Fibroblast of skin of right biceps (primary cell): ENCODE results near the gene BIRC5.
"Not testable (repeated sequence)": the region's sequence is repeated elsewhere in the genome, so short reads cannot be mapped to it uniquely, and the experiment has no call there.

ENCODE experiments used
- DNase-seq: peaks from one replicate; pipeline ENCODE4 v3.0.0-alpha.2; 2013

Gene BIRC5

GRCh38 chr17:78214016-78214705 is at the start of gene BIRC5:
TSS of gene BIRC5 (plus strand) at chr17:78214253. CDS start at chr17:78214317, 64 bp downstream.
- DNase-seq = peak; percentile 90

DNA sequence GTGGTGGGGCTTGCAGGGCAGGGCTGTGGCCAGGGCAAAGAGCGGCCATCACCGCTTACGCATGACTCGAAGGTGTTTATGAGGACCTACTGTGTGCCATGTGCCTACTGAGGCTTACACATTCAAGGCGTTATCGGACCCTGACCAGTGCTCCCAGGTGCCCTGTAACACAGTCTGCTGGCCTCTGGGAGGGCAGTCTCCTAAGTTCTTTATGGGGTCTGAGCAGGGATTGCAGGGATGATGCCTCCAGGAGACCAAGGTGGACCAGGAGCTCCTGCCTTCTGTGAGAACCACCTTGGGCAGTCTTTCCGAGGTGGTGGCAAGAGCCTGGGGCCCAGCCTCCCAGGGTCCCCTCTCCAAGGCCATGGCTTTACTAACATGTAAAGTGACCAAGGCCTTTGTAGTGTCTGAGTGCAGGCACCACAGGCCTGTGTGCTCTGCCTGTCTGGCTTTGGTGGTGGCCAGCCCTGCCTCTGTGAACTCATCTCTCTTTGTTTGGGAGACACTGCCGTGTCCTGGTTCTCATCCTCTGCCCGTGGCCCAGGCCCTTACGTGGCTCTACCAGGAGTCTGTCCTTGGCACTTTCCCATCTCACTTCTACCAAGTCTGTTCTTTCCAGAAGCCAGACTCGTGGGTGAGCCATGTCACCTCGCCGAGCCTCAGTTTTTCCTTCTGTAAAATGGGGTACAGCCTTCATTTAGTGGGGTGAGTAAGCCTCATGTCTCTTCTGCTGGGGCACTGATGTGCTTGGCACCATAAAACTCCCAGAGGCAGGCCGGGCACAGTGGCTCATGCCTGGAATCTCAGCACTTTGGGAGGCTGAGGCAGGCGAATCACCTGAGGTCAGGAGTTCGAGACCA is 49.1 kb upstream of the BIRC5 start:
- DNase-seq = no peak

DNA sequence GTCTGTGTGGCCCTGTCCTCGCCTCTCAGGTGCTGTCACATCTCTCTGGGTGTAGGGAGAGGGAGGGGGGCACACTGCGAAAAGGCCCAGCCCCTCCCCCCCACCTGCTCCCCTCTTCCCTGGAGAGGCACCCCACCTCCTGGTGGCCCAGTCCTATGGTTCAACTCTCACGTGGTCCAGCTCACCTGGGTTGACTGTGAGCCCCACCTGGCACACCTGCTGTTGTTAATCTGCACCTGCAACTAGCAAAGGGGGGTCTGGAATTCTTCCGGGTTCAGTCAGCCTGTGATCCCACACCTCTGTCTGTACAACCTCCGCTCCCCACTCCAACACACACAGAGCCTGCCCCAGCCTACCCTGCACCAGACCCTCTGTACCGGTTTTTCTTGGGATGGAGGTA is 47.6 kb upstream of the BIRC5 start:
- DNase-seq = no peak

DNA sequence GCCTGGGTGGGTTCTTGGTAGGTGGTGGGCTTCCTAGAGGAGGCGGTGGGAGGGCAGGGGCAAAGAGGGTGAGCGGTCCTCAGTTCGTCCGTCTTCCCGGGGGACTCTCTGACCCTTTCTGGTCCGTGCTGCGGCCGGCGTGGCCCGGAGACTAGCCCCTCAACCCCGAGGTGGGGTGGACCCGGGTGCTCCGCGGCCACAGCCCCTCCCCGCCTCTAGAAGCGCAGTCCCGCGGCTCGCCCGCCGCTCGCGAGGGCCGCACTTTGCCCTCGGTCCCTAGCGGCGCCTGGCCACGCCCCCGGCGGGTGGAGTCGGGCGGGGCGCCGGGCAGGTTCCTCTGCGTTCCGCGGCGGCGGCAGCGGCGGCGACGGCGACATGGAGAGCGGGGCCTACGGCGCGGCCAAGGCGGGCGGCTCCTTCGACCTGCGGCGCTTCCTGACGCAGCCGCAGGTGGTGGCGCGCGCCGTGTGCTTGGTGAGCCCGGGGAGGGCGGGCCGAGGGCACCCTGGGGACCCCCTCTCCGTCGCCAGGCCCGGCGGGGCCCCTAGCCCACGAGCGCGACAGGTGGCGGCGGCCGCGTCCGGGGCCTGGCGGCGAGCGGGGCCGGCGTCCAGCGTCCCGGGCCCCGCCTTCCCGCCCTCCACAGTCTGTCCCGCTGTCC is 45.7 kb upstream of the BIRC5 start, which contains the start of gene SYNGR2:
Gene SYNGR2, plus strand, starts transcription at position 340 of the 661 bp plus-strand sequence. Its CDS starts 36 bp downstream, at position 376.
- DNase-seq = peak; percentile 50

- peak; percentile 30 for DNase-seq
Measured at GRCh38 chr17:78168903-78169793, 44.9 kb upstream of the BIRC5 start.

- DNase-seq = no peak
Measured at GRCh38 chr17:78170692-78171590, 43.1 kb upstream of the BIRC5 start.

GRCh38 chr17:78171591-78172248 is 42.3 kb upstream of the BIRC5 start:
- DNase-seq = not testable (repeated sequence)

DNA sequence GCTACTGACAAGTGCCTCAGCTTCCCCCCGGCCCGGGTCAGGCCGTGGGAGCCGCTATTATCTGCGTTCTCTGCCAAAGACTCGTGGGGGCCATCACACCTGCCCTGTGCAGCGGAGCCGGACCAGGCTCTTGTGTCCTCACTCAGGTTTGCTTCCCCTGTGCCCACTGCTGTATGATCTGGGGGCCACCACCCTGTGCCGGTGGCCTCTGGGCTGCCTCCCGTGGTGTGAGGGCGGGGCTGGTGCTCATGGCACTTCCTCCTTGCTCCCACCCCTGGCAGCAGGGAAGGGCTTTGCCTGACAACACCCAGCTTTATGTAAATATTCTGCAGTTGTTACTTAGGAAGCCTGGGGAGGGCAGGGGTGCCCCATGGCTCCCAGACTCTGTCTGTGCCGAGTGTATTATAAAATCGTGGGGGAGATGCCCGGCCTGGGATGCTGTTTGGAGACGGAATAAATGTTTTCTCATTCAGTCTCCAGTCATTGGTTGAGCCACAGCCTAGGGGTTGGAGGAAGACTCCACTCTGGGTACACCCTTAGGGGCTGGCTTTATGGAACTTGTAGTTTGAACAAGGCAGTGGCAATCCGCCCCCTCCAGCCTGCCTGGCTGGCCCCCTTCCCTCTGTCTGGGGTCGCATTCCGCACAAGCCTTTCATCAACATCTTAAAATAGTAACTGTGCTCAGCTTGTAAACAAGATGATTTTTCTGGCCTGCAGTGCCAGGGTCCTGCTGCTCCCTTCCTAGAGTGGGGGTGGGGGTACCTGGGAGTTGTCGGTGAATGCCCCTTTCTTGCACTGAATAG is 41.6 kb upstream of the BIRC5 start:
- peak; percentile 10 for DNase-seq

DNA sequence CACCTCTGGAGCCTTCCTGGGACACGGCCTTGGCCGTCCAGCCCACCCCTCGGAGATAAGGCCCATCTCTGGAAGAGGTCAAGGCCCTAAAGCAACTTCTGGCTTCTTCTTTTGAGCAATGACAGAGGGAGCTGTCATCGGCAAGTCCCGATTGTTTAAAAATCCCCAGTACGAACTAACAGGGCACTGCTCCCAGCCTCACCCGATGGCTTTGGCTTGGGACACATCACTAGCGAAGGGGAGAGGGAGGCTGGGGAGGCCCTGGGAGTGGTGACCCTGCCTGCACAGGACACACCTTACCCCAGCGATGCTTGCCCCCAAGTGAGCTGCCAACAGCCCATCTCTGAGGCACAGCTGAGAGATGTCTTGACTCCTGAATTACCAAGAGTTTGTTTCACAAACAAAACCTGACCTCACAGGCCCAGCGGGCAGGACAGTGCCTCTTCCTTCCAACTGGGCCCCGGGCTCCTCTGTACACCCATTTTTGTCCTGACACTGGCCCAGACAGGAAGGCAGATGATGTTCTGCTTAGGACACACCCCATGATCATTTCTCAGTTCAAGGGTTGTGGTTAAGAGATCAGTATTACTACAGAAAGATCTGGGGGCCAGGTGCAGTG is 40.8 kb upstream of the BIRC5 start:
- no peak for DNase-seq

GRCh38 chr17:78174346-78174869 is 39.6 kb upstream of the BIRC5 start:
- DNase-seq = no peak

GRCh38 chr17:78174870-78175642 is 39.0 kb upstream of the BIRC5 start:
- DNase-seq = no peak

GRCh38 chr17:78175643-78175981 is 38.4 kb upstream of the BIRC5 start:
- no peak for DNase-seq

- peak; percentile 37 for DNase-seq
Measured at GRCh38 chr17:78176548-78177025, 37.5 kb upstream of the BIRC5 start.

DNA sequence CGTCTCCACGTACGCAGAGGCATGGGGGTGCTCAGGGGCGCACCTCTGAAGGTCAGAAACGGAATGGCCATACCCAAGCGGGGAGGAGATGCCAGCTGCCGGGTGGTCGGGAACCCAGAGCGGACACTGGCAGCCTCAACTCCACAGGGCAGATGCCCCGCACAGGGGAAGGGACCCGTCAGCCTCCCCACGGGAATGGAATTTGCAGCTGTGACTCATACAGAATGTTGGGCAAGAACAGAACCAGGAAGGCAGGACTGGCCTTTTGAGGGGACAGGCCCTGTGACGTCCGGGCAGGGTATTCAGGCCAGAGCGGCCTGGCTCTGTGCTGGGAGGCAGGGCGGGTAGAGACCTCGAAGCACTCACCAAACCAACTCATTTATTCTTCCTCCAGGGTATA is 34.7 kb upstream of the BIRC5 start:
- peak; percentile 35 for DNase-seq

GRCh38 chr17:78180083-78180482 is 34.0 kb upstream of the BIRC5 start:
- DNase-seq = no peak

DNA sequence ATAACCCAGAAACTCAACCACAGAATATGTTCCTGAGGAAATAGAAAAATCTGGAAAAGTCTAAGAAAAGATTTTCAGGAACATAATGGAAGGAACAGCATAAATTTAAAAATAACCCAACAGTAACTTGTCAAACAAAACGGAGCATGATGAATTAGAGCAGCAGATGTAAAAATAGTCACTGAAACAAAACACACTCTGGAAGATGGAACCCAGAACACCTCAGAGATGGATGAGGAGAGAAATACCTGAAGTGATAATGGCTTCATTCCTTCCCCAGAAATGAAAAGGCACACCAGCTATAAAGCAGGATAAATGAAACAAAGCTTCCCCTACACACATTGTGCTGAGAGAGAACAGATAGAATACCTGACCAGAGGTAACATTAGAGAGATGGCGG is 33.5 kb upstream of the BIRC5 start:
- DNase-seq = no peak

DNA sequence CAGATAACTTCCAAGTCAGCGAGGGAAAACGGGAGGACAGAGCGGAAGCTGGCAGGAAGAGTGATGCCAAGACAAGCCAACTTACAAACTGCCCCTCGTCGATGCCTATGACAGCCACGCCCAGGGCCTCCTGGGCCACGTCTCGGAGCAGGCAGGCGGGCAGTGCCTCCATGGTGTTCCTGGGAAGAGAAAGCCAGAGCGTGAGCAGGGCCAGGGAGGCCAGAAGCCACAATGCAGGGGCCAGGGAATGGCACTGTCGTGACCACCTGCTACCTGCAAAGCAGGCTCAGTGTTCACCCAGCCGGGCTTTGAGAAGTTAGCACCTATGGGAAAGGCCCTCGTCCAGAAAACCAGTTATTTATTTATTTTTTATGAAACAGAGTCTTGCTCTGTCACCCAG is 31.5 kb upstream of the BIRC5 start:
- DNase-seq = no peak

- DNase-seq = no peak
Measured at GRCh38 chr17:78183916-78184315, 30.1 kb upstream of the BIRC5 start.
